Peyer's patch (tissue), 4 donors: ENCODE results near the gene ULK1.

Experiments used
- CTCF ChIP-seq, 6 experiments: fragments of 450-650 bp in 4 of 6; fragments of 200-600 bp in 2 of 6; sonication (generic) in 1 of 6; IDR thresholded peaks; one replicate each; pipeline ENCODE4 v1.5.1; 2017 to 2019; ENCODE audit warnings: antibody characterized with exemption in 6 of 6, mild to moderate bottlenecking in 3 of 6, moderate library complexity in 1 of 6
- POLR2A ChIP-seq, 2 donors: fragments of 450-650 bp; IDR thresholded peaks; one replicate each; pipeline ENCODE4 v1.5.1; 2017; ENCODE audit warnings: antibody characterized with exemption in 2 of 2, mild to moderate bottlenecking in 2 of 2, moderate library complexity in 2 of 2

GRCh38 chr12:131918311-131919050 lies 24.1 kb downstream of the ULK1 start:
- TF ChIP-seq CTCF (IDR thresholded peaks at IDR 0.05) (no peak), POLR2A (IDR thresholded peaks at IDR 0.05) (no peak)
